HL-60 (cell line): ENCODE measurements around the gene SURF2.

Experiments used
- CTCF ChIP-seq: IDR thresholded peaks from one replicate; pipeline ENCODE4 v1.5.1; 2011; ENCODE audit warnings: low read length, control low read depth, inconsistent platforms; ENCODE audit not compliant: insufficient read depth
- GABPA ChIP-seq: IDR thresholded peaks from 2 replicates; pipeline ENCODE4 v1.6.1; 2012; ENCODE audit warnings: low read depth
- POLR2AphosphoS5 ChIP-seq: IDR thresholded peaks from 2 replicates; pipeline ENCODE4 v1.6.1; 2012; ENCODE audit warnings: low read depth
- REST ChIP-seq: IDR thresholded peaks from 2 replicates; pipeline ENCODE4 v1.6.1; 2012; ENCODE audit warnings: low read depth; ENCODE audit not compliant: insufficient replicate concordance

- TF ChIP-seq CTCF (no peak), POLR2AphosphoS5 (no peak), REST (no peak), GABPA (no peak)
Observed at GRCh38 chr9:133386338-133386737, 30.0 kb downstream of the SURF2 start.
